ENCODE results near the gene PTGDR2.

Gene PTGDR2

GRCh38 chr11:60897496-60897895, 41.7 kb upstream of the PTGDR2 start:
- no peak for TF ChIP-seq CTCF (IDR thresholded peaks at IDR 0.05; ENCODE audit: low read depth, low read length)
- no peak overlapping the region for H3K4me3 ChIP-seq (ENCODE audit: low read depth, low read length)
- DNase-seq (ENCODE audit: low read depth, low spot score): no peak
- in situ Hi-C loops (cut with HindIII; ENCODE audit: low sequenced_read_pairs): no loop called here

GRCh38 chr11:60895687-60896086, 39.9 kb upstream of the PTGDR2 start:
- DNase-seq (ENCODE audit: low read depth, low spot score): no peak
- in situ Hi-C loops (cut with HindIII; ENCODE audit: low sequenced_read_pairs): no loop called here
- H3K4me3 ChIP-seq (ENCODE audit: low read depth, low read length): no peak overlapping the region
- TF ChIP-seq CTCF (IDR thresholded peaks at IDR 0.05; ENCODE audit: low read depth, low read length): no peak

- in situ Hi-C loops (cut with HindIII; ENCODE audit: low sequenced_read_pairs): no loop called here
- H3K4me3 ChIP-seq (ENCODE audit: low read depth, low read length): no peak overlapping the region
- DNase-seq (ENCODE audit: low read depth, low spot score): no peak
- no peak for TF ChIP-seq CTCF (IDR thresholded peaks at IDR 0.05; ENCODE audit: low read depth, low read length)
Observed at GRCh38 chr11:60891103-60891741, 35.5 kb upstream of the PTGDR2 start.

GRCh38 chr11:60890696-60891095, 34.9 kb upstream of the PTGDR2 start:
- no peak for DNase-seq (ENCODE audit: low read depth, low spot score)
- in situ Hi-C loops (cut with HindIII; ENCODE audit: low sequenced_read_pairs): no loop called here
- no peak overlapping the region for H3K4me3 ChIP-seq (ENCODE audit: low read depth, low read length)
- no peak for TF ChIP-seq CTCF (IDR thresholded peaks at IDR 0.05; ENCODE audit: low read depth, low read length)

GRCh38 chr11:60889869-60890311, 34.1 kb upstream of the PTGDR2 start:
- H3K4me3 ChIP-seq (ENCODE audit: low read depth, low read length): no peak overlapping the region
- DNase-seq (ENCODE audit: low read depth, low spot score): no peak
- TF ChIP-seq CTCF (IDR thresholded peaks at IDR 0.05; ENCODE audit: low read depth, low read length): no peak
- in situ Hi-C loops (cut with HindIII; ENCODE audit: low sequenced_read_pairs): no loop called here

GRCh38 chr11:60887556-60887955, 31.8 kb upstream of the PTGDR2 start:
- DNase-seq (ENCODE audit: low read depth, low spot score): peak; percentile 65
- peak; percentile 80 for TF ChIP-seq CTCF (IDR thresholded peaks at IDR 0.05; ENCODE audit: low read depth, low read length)
- in situ Hi-C loops (cut with HindIII; ENCODE audit: low sequenced_read_pairs): no loop called here
- H3K4me3 ChIP-seq (ENCODE audit: low read depth, low read length): no peak overlapping the region
